Activated CD4-positive, CD25-positive, alpha-beta regulatory T cell treated with anti-CD3 and anti-CD28 coated beads, Interleukin-2, amount 50 U/mL, for 16 hours (primary cell): ENCODE data around the gene PDLIM4.
A peak's percentile ranks its signal among the peaks of the same experiment; 100 is the strongest.

Experiments
- DNase-seq: peaks from one replicate; pipeline ENCODE4 v3.0.0-alpha.2; 2020; ENCODE audit warnings: low read depth, low spot score

PDLIM4 gene

DNA sequence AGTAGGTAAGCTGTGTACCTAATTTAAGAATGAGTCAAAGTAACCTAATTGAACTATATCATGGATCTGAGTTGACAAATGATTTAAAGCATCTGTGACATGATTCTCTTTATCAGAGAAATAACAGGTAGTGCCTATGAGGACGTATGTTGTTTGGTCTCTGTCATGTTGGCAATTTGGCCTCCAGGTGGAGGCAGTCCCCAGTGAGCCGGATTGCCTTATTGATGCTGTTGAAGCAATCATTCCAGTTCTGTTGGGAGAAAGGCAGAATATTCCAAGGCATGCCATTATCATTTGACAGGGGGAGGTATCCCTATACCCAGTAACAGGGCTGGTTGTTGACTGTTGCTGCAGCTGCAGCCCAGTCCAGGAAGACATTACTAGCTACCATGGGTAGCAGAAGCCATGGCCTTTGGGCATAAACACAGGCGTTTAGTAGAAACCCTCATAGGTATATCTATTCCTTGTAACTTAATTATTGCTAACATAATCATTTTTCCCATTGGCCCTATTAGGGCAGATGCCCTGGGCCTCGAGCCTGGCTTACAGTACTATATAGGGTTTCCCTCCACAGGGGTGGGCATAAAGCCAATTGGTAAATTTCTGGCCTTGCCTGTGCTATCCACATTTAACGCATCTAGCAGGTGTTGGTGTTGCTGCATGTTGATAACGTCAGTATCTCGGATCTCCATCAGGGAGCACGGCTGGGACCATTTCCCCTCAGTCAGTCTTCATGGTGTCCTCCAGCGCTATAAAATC is 24.5 kb downstream of the PDLIM4 start:
- no peak for DNase-seq

DNA sequence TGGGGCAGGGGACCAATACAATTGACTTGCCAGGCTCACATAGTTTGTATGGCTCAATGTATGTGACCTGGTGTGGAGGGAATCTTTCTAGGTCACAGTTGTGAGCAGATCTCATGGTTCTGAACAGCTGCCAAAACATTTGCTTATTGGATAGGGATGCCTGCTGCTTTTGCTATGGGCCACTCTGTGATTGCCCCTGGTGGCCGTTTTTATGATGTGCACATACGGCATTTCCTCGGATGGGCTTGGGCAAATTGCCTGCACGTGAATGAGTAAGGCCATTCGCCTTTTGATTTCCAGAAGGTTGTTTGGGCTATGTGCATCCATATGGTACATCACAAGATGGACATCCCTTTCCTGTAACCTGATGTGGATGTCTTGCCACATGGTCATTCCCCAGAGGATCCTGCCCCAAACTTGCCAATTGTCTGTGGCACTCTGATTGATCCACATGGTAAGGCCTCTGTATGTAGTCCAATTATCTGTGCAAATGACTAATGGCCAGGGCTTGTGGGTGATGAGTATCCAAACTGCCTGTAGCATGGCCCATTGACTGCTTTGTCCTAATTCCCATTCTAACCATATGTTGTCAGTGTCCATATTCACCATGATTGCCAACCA is 26.0 kb downstream of the PDLIM4 start:
- DNase-seq: no peak

DNA sequence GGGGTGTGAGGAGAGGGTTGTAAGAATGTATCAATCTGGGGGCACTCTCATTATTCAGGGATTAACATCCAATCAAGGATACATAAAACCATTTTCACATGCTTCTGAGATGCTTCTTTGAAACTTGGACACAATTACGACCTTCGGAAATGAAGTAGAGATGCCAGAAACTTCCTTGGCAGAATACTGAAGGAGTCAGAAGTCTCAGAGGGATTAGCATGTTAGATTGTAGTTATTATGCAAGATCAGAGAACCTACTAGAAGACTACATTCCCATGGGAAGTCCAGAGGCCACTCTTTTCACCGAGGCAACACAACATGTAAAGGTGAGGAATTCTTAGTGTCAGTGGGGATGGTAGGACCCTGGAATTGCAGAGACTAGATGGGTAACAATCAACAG is 31.6 kb downstream of the PDLIM4 start:
- DNase-seq: no peak

DNA sequence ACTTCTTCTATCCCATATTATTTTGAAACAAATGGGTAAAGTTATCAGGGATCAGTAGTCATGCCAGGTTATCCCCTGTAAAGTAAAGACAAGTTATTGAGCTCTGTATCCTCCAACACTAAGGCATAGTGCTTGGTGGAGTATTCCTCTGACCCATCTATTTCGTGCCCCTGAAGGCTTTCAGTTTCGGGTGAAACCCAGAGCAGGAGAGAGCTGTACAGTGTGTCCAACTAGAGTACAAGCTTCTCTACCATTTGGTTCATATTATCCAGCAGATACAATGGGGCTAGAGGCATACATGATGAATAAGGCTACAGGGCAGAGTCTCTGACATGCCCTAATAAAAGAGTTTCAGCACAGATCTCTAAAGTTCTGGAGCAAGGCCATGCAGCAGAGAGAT is 33.5 kb downstream of the PDLIM4 start:
- DNase-seq: no peak

DNA sequence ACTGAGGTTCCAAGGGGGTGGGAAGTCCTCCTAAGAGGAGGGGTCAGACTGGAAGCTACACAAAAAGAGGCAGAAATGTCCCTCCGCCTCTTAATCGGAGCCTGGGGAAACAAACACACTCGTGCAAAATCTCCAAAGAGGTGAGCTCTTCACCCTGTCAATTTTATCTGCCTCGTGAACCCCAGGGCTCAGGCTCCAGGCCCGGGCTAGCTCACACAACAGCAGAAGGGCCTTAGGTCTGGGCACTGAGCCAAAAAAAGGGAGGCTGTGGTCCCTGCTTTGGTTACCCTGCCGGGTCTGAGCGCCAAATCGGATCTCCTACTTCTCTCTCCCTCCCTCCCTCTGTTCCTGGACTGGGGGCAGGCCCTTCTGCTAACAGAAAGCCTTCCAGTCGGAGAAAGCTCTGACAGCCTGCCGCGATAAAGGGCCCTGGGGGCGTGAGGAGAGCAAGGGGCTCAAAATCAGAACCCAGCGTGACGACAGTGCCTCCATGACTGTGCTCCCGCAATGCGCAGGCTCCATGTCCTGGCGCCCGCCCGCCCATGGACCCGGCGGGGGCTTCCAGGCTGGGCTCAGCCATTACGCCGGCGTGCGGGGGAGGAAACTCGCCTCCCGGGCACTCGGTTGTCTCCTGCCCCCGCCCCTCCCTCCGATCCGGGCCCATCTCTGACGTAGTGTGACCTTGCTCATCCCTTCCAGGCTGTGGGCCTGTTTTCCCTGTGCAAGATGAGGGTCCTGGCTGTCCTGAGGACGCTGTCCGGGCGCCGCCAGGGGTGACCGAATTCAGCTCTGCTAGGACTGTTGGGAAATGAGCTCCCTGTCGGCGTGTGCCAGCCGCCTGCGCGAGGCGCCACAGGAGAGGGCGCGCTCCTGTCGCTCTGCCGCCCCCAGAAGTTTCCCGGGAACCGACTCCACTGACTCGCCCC is 35.8 kb downstream of the PDLIM4 start:
- DNase-seq: peak; percentile 31

DNA sequence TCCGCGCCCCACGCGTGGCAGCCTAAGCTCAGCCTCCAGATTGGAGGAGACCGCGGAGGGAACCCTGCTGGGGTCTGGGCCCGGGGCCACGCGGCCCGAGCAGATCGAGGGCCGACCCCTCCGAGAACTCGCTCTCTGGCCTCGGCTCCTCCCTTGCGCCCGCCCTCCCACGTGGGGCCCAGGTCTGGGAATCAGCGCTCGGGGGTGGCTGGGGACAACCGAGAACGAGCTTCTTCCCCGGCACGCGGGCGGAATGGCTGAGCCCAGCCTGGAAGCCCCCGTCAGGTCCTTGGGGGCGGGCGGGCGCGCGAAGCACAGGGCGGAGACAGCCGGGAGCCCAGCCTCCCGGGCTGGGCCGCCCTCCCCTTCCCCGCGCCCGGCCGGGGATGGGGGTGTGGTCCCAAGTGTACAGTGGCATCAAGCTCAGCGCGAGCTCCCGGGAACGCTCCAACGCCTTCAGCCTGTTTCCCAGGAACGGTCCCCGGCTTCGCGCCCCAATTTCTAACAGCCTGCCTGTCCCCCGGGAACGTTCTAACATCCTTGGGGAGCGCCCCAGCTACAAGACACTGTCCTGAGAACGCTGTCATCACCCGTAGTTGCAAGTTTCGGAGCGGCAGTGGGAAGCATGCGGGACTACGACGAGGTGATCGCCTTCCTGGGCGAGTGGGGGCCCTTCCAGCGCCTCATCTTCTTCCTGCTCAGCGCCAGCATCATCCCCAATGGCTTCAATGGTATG is 36.7 kb downstream of the PDLIM4 start, which contains the start of gene SLC22A4:
SLC22A4 (plus strand) TSS at position 403 of the 736 bp plus-strand sequence; CDS start at position 626, 223 bp downstream.
- DNase-seq: peak; percentile 17

DNA sequence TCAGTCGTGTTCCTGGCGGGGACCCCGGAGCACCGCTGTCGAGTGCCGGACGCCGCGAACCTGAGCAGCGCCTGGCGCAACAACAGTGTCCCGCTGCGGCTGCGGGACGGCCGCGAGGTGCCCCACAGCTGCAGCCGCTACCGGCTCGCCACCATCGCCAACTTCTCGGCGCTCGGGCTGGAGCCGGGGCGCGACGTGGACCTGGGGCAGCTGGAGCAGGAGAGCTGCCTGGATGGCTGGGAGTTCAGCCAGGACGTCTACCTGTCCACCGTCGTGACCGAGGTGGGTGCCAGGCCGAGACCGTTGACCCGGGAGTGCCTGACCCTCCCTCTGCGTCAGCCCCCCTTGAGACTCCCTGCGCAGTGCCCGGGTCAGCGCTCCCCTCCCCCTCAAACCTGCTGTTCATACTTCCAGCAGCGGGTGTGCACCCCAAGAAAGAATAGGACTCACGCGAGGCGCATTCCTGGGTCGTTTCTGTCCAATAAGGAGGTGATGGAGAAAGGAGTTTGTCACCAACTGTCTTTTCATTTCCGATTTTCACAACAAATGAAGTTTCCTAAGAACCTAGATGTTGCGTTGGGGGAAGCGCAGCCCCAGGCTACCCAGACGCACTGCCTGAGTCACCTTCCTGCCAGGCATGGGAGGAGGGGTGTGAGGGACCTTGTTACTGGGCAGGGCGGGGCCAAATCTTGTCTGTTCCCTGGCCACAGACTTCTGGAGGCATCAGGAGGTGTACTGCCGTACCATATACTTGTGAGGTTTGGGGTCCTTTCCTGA is 37.4 kb downstream of the PDLIM4 start:
- peak; percentile 26 for DNase-seq

DNA sequence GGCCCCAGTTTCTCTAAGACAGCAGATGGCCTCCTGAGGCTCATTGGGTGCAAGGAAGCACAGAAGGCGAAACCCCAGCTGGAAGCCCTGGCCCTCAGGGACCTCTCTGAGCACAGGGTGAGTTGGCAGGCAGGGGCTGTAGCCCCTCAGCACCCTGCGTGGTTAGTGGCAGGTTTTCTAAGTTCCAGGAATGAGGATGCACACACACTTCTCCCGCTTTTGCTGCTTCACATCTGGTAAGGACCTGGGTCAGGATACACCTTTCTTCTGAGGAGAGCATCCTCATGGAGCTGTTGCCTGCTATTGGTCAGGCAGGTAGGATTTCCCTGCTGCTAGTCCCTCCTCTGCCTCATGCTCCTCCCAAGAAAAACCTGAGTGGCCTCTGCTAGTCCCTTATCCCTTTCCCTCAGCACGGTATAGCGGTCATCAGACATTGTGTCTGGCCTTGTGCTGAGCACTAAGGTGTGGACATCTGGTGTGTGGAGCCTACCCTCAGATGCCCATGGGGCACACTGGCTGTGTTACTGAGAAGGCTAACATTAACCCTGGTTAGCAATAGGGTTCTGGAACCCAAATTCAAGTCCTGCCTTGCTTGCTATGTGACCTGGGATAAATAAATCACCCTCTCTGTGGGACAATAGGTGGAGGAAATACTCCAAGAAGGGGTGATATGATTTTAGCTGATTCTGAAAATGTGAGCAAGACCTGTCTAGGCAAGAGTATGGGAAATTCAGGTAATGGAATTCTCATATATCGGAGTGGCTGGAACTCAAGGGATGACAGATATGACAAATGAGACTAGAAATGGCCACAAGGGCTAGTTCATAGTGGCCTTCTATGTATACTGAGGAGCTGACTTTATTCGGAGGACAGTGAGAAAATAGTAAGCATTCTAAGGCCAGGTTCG is 38.3 kb downstream of the PDLIM4 start:
- DNase-seq: no peak

DNA sequence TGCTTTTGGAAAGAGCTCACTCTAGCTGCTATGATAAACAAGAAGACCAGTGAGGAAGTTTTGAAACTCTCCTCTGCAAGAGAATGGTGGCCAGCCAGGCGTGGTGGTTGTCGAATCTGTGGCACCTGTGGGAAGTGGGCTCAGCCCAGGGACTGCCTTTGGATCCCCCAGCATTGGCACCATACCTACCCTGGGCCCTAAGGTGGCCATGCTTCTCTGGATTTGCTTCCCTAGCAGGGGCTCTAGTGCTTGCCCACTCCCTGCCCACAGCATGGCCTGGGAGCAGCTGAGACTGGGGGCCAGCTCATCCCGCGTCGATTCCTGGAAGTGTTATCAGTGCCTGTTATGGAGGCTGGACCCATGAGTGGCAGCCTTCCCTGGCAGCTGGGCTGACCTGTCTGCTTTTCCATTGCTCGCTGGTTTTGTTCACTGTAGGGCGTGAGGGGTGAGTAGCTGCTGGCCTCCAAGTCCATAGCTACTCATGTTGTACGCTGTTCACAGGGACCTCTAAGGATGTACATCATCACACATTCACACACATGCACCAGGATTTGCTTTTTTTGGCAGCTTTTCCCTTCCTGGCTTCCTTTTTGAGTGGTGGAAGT is 39.0 kb downstream of the PDLIM4 start:
- DNase-seq: no peak

DNA sequence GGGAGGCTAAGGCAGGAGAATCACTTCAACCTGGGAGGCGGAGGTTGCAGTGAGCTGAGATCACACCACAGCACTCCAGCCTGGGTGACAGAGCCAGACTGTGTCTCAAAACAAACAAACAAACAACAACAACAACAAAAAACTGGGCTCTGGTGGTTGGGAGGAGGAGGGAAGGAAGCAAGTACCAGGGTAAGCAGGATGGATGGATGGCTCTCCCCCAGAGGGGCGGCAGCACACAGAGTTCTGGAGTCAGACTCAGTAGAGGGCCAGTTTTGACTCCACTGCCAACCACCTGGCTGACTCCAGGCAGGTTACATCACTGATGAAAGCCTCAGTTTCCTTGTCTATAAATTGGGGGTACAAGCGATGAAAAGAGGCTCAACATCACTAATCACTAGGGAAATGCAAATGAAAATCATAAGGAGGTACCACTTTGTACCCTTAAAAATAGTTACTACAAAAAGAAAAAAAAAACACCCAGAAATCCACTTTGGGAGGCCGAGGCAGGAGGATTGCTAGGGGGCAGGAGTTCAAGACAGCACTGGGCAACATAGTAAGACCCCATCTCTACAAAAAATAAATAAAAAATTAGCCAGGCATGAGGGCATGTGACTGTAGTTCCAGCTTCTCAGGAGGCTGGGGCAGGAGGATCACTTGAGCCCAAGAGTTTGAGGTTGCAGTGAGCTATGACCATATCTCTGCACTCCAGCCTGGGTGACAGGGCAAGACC is 39.9 kb downstream of the PDLIM4 start:
- DNase-seq: no peak

DNA sequence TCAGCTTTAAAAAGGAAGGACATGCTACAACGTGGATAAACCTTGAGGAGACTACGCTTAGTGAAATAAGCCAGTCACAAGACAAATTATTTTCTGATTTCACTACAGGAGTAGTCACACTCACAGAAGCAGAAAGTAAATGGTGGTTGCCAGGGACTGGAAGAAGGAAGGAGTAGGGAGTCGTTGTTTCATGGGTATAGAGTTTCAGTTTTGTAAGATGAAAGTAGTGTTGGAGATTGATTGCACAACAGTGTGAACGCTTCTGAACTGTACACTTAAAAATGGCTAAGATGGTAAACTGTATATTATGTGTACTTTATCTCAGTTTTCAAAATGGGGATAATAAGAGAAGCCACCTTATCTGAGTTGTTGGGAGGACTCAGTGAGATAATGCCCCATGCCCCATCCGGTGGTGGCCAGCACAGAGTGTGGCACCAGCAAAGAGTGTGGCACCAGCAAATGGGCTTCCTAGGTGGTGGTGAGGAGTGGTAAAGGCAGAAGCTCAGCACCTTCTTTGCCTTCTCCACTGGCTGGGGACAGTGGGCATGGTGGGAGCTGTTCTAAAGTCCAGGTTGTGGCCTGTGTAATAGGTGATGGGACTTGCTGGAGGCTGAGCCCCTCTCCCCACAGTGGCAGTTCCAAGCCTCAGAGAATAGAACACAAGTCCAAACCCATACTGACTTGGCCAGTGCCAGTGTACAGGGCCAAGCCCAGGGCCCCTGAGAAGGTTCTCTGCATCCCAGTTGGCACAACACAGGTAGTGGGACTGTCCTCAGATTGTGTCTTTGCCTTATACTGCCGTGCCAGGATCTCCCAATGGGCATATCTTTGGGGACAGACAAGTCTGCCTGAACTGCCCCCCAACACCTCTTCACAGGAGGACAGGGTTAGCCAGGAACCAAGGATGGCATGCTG is 41.1 kb downstream of the PDLIM4 start:
- no peak for DNase-seq

DNA sequence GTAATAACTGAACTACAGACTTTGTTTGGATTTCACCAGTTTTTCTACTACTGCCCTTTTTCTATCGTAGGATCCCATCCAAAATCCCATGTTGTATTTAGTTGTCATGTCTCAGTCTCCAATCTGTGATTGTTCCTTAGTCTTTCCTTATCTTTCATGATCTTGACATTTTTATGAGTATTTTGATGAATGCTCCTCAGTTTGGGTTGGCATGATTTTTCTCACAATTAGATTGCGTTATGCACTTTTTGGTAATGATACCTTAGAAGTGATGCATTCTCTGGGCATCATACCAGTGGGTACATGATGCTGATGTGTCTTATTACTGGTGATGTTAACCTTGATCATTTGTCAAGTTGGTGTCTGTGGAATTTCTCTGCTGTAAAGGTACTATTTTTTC is 42.4 kb downstream of the PDLIM4 start:
- no peak for DNase-seq

DNA sequence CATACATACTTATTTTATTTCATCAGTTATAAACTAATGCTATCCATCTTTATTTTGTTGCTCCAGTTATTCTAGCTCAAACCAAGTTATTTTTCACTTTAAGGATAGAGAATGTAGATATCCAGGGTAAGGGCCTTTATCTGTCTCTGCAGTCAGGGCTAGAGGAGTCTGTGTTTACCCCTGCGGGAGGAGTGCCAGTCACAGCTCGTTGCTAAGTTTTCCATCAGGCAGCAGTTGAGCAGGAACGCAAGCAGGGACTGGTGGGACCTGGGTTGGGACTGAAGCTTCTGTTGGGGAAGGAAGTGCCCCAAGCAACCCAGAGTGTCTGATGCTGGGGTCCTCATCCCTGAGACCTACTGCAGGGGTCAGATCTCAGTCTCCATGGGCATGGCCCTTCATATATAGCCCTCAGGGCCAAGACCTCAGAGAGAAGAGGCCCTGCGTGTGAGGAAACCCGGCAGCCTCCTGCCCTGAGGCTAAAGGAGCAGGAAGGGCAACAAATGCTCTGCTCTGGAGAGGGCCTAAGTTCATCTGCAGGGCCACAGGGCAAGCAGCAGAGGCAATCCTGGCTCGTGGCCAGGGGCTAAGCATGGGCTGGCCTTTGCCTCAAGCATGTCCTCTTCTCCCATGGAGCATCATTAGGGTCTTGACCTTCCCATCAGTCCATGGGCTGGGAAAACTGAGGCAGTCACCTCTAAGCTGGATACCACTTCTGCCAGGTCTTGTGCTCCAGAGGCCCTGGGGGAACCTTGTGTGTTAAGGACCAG is 43.3 kb downstream of the PDLIM4 start:
- no peak for DNase-seq

DNA sequence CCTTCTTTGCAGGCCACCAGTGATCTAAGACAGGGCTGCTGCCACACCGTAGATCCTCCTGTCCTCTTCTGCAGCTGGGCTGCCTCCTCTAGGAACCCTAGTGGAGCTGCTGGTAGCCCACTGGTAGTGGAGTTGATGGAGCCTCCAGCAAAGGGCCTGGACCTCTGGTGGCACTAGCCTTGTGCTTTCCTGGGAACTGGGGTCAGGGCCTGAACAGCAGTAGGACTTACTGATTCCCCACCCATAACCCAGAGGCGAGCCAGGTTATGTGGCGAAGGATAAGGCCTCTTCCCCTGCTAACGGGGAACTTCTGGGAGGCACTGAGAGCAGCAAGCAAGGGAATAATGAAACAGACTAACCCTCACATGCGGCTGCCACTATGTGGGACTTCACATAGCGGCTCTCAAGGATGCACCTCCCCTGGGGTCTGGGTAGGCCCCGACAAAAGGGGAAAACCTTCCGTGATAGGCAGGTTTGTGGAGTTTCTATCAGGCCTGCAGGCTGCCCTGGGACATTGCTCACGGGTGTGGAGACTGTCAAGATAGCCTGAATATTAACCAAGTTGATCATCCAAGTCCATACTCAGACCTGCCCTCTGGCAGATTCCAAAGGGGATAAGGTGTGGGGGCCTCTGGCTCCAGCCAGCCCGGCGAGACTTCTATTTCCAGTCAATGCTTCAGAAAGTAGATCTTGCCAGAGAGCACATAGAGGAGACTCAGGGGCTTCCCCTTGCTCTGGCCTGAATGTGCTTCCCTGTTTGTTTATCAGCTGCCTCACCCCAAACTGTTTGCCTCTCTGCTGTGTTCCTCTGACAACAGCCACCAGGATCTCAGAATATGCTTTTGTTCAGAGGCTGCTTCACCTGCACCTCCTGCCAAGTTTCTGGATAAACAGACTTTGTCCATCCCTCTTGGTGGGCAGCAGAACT is 44.1 kb downstream of the PDLIM4 start:
- no peak for DNase-seq

DNA sequence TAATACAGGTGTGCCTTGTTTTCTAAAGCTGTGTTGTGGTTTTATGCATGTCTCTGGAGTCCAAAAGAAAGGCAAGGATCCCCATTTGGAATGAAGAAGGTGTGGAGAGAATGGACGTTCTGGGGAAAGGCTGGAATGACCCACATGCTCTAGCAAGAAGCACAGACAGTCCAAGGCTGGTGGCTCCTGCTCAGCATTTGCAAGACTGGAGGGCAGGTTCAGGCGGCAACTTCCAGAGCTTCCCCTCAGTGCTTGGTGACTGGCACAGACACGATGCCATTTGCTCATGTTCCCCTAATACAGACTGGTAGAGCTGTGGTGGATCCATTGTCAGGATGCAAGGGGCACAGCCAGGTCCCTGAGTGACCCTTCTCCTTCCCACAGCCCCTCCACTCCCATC is 44.9 kb downstream of the PDLIM4 start:
- no peak for DNase-seq

DNA sequence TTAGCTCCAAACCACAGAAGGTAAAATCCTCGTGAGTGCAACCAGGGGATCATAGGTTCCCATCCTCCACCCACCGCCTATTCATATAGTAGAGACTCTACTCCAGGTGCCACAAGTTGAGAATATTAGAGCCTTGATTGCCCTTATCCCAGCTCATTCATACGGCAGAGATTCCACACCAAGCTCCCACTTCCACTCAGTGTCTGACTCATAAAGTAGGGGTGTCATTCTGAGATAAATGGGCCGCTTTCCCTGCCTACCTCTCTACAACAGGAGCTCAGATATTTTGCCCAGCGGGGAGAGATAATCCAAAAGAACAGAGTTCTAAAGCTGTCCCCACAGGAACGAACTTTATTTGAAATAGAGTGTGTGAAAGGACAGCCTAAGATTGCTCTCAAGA is 46.1 kb downstream of the PDLIM4 start:
- no peak for DNase-seq
